BJ (cell line): Measurements from ENCODE around the gene MORF4L1. TPM values are rescaled to one million over a fixed set of nuclear protein-coding genes. Genes with fewer than 3 reads are reported as not detected.
"Not testable (repeated sequence)": the region's sequence is repeated elsewhere in the genome, so short reads cannot be mapped to it uniquely, and the experiment has no call there.

Source experiments
- CTCF ChIA-PET: fragments of 350-600 bp; formaldehyde crosslinking; extraction: SDS; loops from one replicate; lab custom pipeline; 2021; ENCODE audit warnings: antibody characterized with exemption, inconsistent platforms; lab: Yijun Ruan, JAX
- POLR2A ChIA-PET: fragments of 300-600 bp; sonication (Branson Sonifier 250); formaldehyde crosslinking; extraction: SDS; loops from one replicate; lab custom pipeline; 2021; ENCODE audit warnings: antibody characterized with exemption; lab: Charles Lee
- DNase-seq: peaks from one replicate; pipeline ENCODE4 v3.0.0-alpha.2; 2011; ENCODE audit warnings: low read depth
- H3K27me3 ChIP-seq: 2 replicates; pipeline ENCODE4 v1.6.0; 2011; ENCODE audit warnings: low read length; ENCODE audit not compliant: control insufficient read depth, insufficient read depth
- H3K36me3 ChIP-seq: 2 replicates; pipeline ENCODE4 v1.5.1; 2011; ENCODE audit warnings: low read length; ENCODE audit not compliant: control insufficient read depth, insufficient read depth
- H3K4me3 ChIP-seq: 2 replicates; pipeline ENCODE4 v1.5.1; 2011; ENCODE audit warnings: low read depth, mild to moderate bottlenecking, control low read depth, low read length
- polyA plus RNA-seq: library from polyadenylated mRNA; depleted of rRNA; stranded (reverse); fragments of >200 nt; gene quantifications from 2 replicates; pipeline ENCODE4 v1.2.3, GENCODE V29; 2011
- TF ChIP-seq, protein P1 (sequence below): IDR thresholded peaks from 2 replicates; pipeline ENCODE4 v1.5.1; 2011; ENCODE audit warnings: low read depth, mild to moderate bottlenecking, control low read depth, inconsistent platforms, low read length, moderate library complexity; ENCODE audit not compliant: insufficient read depth

MORF4L1 gene
- polyA plus RNA-seq, 1 experiment = 199 TPM

DNA sequence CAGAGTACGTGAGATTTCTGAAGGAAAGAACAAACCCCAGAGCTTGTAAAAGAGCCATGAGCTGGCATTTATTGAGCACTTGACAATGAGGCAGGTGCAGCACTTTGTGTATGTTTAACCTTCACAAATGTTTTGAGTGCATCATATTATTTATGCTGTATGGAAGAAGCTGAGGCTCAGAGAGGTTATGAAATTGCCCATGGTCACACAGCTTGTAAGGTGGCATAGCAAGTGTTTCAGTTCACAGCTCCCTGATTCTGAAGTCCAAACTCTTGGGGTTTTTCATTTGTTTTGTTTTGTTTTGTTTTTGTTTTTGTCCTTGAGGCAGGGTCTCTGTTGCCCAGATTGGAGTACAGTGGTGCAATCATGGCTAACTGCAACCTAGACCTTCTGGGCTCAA, 36.4 kb upstream of the MORF4L1 start:
- POLR2A ChIA-PET = no interaction called here

DNA sequence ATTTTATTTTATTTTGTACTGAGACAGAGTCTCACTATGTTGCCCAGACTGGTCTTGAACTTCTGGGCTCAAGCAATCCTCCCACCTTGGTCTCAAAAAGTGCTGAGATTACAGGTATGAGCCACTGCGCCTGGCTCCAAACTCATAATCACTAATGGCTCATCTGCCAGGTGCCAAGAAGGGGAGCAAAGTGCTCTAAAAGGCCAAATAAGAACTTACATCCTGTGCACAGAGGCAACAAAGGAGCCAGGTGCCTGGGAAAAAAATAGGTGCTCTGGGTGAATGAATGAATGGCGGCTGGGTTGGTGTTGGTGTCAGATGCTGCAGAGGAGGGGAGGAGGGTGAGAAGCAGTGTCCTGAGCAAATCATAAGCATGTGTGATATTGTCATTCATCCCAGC, 35.6 kb upstream of the MORF4L1 start:
- DNase-seq = no peak
- Histone ChIP-seq H3K36me3 (no peaks in the 10 kb centered on the region), H3K4me3 (no peak overlapping the region), H3K27me3 (peaks cover 3% of the 10 kb centered on the region)
- TF ChIP-seq, protein P1, sequence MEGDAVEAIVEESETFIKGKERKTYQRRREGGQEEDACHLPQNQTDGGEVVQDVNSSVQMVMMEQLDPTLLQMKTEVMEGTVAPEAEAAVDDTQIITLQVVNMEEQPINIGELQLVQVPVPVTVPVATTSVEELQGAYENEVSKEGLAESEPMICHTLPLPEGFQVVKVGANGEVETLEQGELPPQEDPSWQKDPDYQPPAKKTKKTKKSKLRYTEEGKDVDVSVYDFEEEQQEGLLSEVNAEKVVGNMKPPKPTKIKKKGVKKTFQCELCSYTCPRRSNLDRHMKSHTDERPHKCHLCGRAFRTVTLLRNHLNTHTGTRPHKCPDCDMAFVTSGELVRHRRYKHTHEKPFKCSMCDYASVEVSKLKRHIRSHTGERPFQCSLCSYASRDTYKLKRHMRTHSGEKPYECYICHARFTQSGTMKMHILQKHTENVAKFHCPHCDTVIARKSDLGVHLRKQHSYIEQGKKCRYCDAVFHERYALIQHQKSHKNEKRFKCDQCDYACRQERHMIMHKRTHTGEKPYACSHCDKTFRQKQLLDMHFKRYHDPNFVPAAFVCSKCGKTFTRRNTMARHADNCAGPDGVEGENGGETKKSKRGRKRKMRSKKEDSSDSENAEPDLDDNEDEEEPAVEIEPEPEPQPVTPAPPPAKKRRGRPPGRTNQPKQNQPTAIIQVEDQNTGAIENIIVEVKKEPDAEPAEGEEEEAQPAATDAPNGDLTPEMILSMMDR = no peak
- POLR2A ChIA-PET = no interaction called here
- CTCF ChIA-PET = interaction anchor here (1.0 kb wide), 1 partner anchor 13 kb away, joined by 3 read pairs; no protein-coding TSS in a partner anchor

More for the DNA sequence above, 36.4 kb upstream of the MORF4L1 start:
- DNase-seq = no peak
- CTCF ChIA-PET = interaction anchor here (0.8 kb wide), 1 partner anchor 344 kb away, joined by 4 read pairs; no protein-coding TSS in a partner anchor
- Histone ChIP-seq H3K4me3 (no peak overlapping the region), H3K36me3 (no peaks in the 10 kb centered on the region), H3K27me3 (peaks cover 3% of the 10 kb centered on the region)
- TF ChIP-seq, protein P1 = no peak

DNA sequence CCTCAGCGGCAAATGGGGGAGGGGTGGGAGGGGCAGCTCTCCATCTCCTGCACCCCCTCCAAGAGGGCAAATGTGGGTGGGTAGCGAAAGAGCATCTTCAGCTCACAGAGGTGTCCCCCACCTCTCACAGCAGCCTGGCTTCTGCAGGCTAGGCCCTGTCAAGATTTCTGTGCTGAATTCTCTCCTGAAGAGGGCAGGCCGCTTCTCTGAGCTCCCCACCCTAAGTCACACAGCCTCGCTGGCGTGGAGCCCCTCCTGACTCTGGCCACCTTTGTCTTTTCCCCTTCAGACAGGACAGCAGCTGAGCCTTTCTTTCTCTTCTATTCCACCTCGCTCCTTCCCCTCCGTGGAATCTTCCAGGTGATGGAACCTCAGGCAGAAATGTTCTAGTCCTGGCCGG, 35.1 kb upstream of the MORF4L1 start:
- TF ChIP-seq, protein P1 = no peak
- H3K27me3 ChIP-seq = peaks cover 3% of the 10 kb centered on the region; the same call in 1 of the 2 replicates
- DNase-seq = no peak
- POLR2A ChIA-PET = no interaction called here
- CTCF ChIA-PET = interaction anchor here (1.0 kb wide), 1 partner anchor 14 kb away, joined by 3 read pairs; no protein-coding TSS in a partner anchor
- H3K4me3 ChIP-seq = no peak overlapping the region
- H3K36me3 ChIP-seq = no peaks in the 10 kb centered on the region

DNA sequence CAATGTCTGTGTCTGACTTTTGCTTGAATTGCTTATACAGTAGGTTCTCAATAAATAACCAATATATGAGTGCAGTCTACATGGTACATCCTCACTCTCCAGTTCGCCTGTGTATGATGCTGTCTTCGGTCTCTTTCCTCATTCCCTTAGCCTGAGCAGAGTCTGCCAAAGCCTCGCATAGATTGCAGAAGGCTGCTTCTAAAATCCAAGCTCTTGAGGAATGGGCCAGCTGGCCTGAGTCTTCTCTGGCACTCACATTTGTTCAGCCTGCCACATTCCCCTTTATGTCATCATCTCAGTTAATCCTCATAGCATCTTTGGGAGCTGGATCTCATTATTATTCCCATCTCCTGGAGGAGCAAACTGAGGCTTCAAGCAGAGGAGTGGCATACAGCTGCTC, 34.2 kb upstream of the MORF4L1 start:
- DNase-seq = no peak
- no peak overlapping the region for H3K4me3 ChIP-seq
- no peaks in the 10 kb centered on the region for H3K36me3 ChIP-seq
- H3K27me3 ChIP-seq = no peaks in the 10 kb centered on the region
- CTCF ChIA-PET = no interaction called here
- POLR2A ChIA-PET = no interaction called here
- TF ChIP-seq, protein P1 = no peak

DNA sequence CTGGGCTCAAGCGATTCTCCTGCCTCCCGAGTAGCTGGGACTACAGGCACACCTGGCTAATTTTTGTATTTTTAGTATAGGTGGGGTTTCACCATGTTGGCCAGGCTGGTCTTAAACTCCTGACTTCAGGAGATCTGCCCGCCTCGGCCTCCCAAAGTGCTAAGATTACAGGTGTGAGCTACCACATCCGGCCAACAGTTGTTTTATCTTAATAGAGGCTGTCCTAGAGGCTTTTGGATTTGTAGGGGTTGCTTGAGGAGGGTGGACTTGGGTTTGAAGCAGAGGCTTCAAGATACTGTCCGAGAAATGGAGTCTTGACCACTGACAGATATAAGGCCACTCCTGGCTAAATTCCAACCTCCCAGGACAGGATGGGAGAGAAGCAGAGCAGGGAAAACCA, 33.5 kb upstream of the MORF4L1 start:
- H3K27me3 ChIP-seq, H3K36me3 ChIP-seq, CTCF ChIA-PET, POLR2A ChIA-PET, DNase-seq, H3K4me3 ChIP-seq: not testable (repeated sequence)
